Testis (tissue), 2 donors: ENCODE results near the gene CTBP2.

ENCODE experiments used
- CTCF ChIP-seq, 3 experiments: fragments of 450-650 bp in 2 of 3; fragments of 200-600 bp in 1 of 3; sonication (generic) in 1 of 3; IDR thresholded peaks; one replicate each; pipeline ENCODE4 v1.5.1; 2016 to 2019; ENCODE audit warnings: antibody characterized with exemption in 3 of 3, mild to moderate bottlenecking in 2 of 3, moderate library complexity in 1 of 3
- POLR2A ChIP-seq: fragments of 450-650 bp; IDR thresholded peaks from one replicate; pipeline ENCODE4 v1.6.1; 2017; ENCODE audit warnings: antibody characterized with exemption, mild to moderate bottlenecking, moderate library complexity

- TF ChIP-seq CTCF (IDR thresholded peaks at IDR 0.05) (no peak), POLR2A (no peak)
These were observed 45.1 kb upstream of the CTBP2 start for GRCh38 chr10:125205431-125205830.
